T-helper 1 cell treated with Interleukin-12 subunit alpha and Interleukin-12 subunit beta and Interleukin-4 antibody, amounts not matched to agents 30 ng/mL and 1 ng/mL, for 36 hours (primary cell): ENCODE measurements around the gene ABR. TPM values are rescaled to one million over a fixed set of nuclear protein-coding genes. Genes with fewer than 3 reads are reported as not detected.
"Not testable (repeated sequence)": the region's sequence is repeated elsewhere in the genome, so short reads cannot be mapped to it uniquely, and the experiment has no call there.

ENCODE experiments used
- intact Hi-C: fragments of 100-400 bp; cut with micrococcal nuclease; formaldehyde crosslinking; loops from one replicate; pipeline ENCODE4 v1.15.1; 2024
- total RNA-seq: library from RNA; stranded (reverse); gene quantifications from 2 replicates; pipeline ENCODE4 v1.2.3, GENCODE V29; 2022

Gene ABR
- total RNA-seq, 1 donor from 2014 or later = 139 TPM

DNA sequence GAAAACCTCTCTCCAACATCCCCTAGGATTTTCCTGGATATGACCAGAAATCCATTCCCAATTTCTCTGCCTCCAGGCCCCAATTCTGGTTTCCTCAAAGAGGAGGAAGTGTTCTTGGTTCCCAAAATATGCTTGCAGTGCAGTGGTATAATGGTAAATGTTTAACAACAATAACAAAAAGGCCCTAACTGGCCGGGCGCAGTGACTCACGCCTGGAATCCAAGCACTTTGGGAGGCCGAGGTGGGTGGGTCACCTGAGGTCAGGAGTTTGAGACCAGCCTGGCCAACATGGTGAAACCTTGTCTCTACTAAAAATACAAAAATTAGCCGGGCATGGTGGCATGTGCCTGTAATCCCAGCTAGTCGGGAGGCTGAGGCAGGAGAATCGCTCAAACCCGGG, 184.5 kb downstream of the ABR start:
- intact Hi-C loops = loop anchor here (5.0 kb wide), 1 partner anchor 263 kb away; the partner anchor contains the start of gene TLCD3A

DNA sequence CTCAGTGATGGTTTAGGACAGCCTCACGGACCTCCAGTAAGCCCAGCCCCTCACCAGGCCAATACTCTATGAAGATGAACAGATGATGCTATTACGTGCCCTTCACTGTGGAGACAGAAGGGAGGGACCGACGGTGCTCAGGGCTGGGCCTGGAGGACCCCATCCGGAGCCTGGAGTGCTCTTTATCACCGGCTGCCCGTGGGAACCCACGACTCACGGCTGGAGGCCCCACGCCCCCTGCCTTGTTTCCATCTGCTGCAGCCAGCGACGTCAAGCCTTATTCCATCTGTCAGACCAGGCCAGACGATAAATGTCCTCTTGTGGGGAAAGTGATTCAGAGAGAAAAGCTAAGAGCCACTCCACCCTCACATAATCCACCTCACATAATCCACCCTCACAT, 186.8 kb downstream of the ABR start:
- intact Hi-C loops = no loop called here

DNA sequence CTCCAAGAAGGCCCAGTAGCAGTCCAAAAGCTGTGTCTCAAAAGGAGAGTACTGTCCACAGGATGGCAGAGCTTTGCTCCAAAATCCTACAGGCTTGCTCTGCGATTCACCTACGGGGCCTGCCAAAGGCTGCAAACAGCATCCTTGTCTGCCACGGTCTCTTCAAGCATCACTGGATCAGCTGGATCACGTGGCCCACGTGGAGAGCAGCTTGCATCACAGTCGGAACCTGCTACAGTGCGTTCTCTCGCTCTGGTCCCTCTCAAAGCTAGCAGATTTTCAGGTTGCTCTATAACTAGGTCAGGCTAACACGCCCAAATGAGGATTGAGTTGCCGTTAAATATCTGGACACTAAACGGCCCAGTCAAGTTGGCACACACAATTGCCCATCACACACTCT, 191.2 kb downstream of the ABR start:
- intact Hi-C loops = no loop called here

- intact Hi-C loops = no loop called here
These were observed 191.8 kb downstream of the ABR start for GRCh38 chr17:987931-988330.

- intact Hi-C loops = no loop called here
These were observed 193.4 kb downstream of the ABR start for GRCh38 chr17:986322-986929.

- intact Hi-C loops = no loop called here
These were observed 195.9 kb downstream of the ABR start for GRCh38 chr17:983921-984320.

GRCh38 chr17:981292-981658, 198.5 kb downstream of the ABR start:
- intact Hi-C loops = loop anchor here (1.0 to 2.0 kb wide), 9 partner anchors 15 to 836 kb away; partner anchors contain the start of genes GEMIN4, GLOD4, MRM3 and VPS53

GRCh38 chr17:980406-981291, 199.1 kb downstream of the ABR start:
- intact Hi-C loops = loop anchor here (1.0 to 2.0 kb wide), 9 partner anchors 16 to 836 kb away; partner anchors contain the start of genes GEMIN4, GLOD4, MRM3 and VPS53

GRCh38 chr17:979539-980405, 200.0 kb downstream of the ABR start, which contains the start of gene NXN:
NXN (minus strand) TSS chr17:979776.
- intact Hi-C loops = loop anchor here (2.0 kb wide), 1 partner anchor 835 kb away; no protein-coding TSS in a partner anchor

GRCh38 chr17:979212-979538, 200.6 kb downstream of the ABR start:
- intact Hi-C loops = no loop called here

GRCh38 chr17:978103-979093, 201.4 kb downstream of the ABR start:
- intact Hi-C loops = no loop called here

- intact Hi-C loops = no loop called here
These were observed 202.6 kb downstream of the ABR start for GRCh38 chr17:977166-977565.

DNA sequence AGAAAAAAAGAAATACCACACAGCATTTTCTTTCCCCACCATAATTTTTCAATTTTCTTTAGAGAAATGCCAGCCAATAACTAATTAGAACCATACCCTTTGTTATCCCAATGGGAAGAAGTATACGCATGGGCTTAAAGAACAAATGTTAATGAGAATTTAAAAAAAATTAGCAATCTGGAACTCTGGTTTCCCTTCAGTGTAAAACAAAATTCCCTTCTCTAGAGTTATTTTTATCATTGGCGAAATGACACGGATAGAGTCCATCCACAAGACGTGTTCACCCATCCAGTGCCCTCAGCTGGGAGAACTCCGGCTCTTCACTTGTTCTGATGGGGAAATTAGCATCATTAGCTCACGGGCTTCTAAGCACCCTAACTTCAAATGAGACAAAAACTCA, 203.5 kb downstream of the ABR start:
- intact Hi-C loops = no loop called here

GRCh38 chr17:975371-975915, 204.3 kb downstream of the ABR start:
- intact Hi-C loops = loop anchor here (2.0 kb wide), 1 partner anchor 103 kb away; no protein-coding TSS in a partner anchor

GRCh38 chr17:974778-975177, 205.0 kb downstream of the ABR start:
- intact Hi-C loops = loop anchor here (2.0 kb wide), 1 partner anchor 102 kb away; no protein-coding TSS in a partner anchor

GRCh38 chr17:973053-973452, 206.7 kb downstream of the ABR start:
- intact Hi-C loops = no loop called here

DNA sequence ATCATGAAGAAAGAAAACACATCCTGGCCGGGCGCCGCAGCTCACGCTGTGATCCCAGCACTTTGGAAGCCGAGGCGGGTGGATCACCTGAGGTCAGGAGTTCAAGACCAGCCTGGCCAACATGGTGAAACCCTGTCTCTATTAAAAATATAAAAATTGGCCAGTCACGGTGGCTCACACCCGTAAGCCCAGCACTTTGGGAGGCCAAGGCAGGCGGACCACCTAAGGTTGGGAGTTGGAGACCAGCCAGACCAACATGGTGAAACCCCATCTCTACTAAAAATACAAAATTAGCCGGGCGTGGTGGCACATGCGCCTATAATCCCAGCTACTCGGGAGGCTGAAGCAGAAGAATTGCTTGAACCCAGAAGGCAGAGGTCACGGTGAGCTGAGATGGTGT, 207.9 kb downstream of the ABR start:
- intact Hi-C loops = not testable (repeated sequence)

DNA sequence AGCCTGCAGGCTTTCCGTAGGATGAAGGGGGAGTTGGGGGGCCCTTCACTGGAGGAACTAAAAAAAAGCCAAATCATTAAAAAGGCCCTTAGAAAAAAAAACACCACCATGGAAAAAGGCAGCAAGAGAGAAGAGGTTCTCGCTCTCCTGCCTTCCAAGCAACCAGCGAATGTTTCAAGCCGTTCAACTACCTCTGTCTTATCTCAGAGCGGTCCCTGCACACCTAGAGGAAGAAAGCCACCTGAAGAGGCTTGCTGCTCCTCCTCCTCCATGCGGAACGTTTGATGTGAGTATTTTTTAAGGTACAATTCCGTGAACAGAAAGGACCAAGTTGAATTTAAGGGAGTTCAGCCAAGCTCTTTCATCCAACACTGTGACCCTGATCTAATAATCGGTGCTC, 209.4 kb downstream of the ABR start:
- intact Hi-C loops = no loop called here

GRCh38 chr17:969811-970355, 209.9 kb downstream of the ABR start:
- intact Hi-C loops = no loop called here
